ENCODE data around the gene IL18BP. TPM values are rescaled to one million over a fixed set of nuclear protein-coding genes. Genes with fewer than 3 reads are reported as not detected.
A peak's percentile ranks its signal among the peaks of the same experiment; 100 is the strongest.

The IL18BP gene
- total RNA-seq, 1 donor from 2014 or later, result 7.5 TPM

GRCh38 chr11:72009156-72009555, 10.4 kb downstream of the IL18BP start:
- Mint-ChIP-seq H3K4me1 (no peaks in the 10 kb centered on the region), H3K27ac (no peak overlapping the region)
- no peaks in the 10 kb centered on the region for H3K27me3 ChIP-seq

GRCh38 chr11:72010529-72011233, 12.0 kb downstream of the IL18BP start:
- Histone ChIP-seq H3K9me3 (ENCODE audit: low read depth) (no peaks in the 10 kb centered on the region), H2AFZ (replicated peaks) (no peak overlapping the region), H3K27ac (no peak overlapping the region), H3K36me3 (no peaks in the 10 kb centered on the region), H3K9ac (no peak overlapping the region), H3K79me2 (ENCODE audit: low read depth) (no peaks in the 10 kb centered on the region), H4K20me1 (ENCODE audit: low read depth) (peaks cover 50% of the 10 kb centered on the region), H3K27me3 (no peaks in the 10 kb centered on the region), H3K4me1 (no peaks in the 10 kb centered on the region), H3K4me2 (no peak overlapping the region), H3K4me3 (no peak overlapping the region), H3F3A (ENCODE audit: low read depth) (peaks cover 5% of the 10 kb centered on the region)
- DNase-seq (ENCODE audit: low spot score), result no peak
- TF ChIP-seq CTCF (IDR thresholded peaks at IDR 0.05) (no peak), EZH2phosphoT487 (IDR thresholded peaks at IDR 0.05) (no peak), EZH2 (IDR thresholded peaks at IDR 0.05) (no peak)
- no peak overlapping the region for H3K4me3 Mint-ChIP-seq
- H3K36me3 Mint-ChIP-seq, result peaks cover 36% of the 10 kb centered on the region
- H3K9me3 Mint-ChIP-seq, result no peaks in the 10 kb centered on the region
- no peaks in the 10 kb centered on the region for H3K4me1 Mint-ChIP-seq
- peaks cover 18% of the 10 kb centered on the region for H3K27me3 Mint-ChIP-seq (ENCODE audit: insufficient read depth, low read depth)
- no peak overlapping the region for H3K27ac Mint-ChIP-seq

More at GRCh38 chr11:72009156-72009555, 10.4 kb downstream of the IL18BP start:
- Histone ChIP-seq H3K79me2 (ENCODE audit: low read depth) (no peaks in the 10 kb centered on the region), H3K9ac (no peak overlapping the region), H3K36me3 (no peaks in the 10 kb centered on the region), H3K9me3 (ENCODE audit: low read depth) (no peaks in the 10 kb centered on the region), H3K27ac (no peak overlapping the region), H4K20me1 (ENCODE audit: low read depth) (peaks cover 47% of the 10 kb centered on the region), H3K4me1 (no peaks in the 10 kb centered on the region), H3F3A (ENCODE audit: low read depth) (peaks cover 14% of the 10 kb centered on the region), H2AFZ (replicated peaks) (no peak overlapping the region), H3K4me2 (no peak overlapping the region), H3K4me3 (no peak overlapping the region)
- Mint-ChIP-seq H3K4me3 (peak overlapping the region; percentile 3), H3K27me3 (ENCODE audit: insufficient read depth, low read depth) (peaks cover 18% of the 10 kb centered on the region), H3K36me3 (peaks cover 28% of the 10 kb centered on the region), H3K9me3 (no peaks in the 10 kb centered on the region)
- TF ChIP-seq EZH2 (IDR thresholded peaks at IDR 0.05) (no peak), CTCF (IDR thresholded peaks at IDR 0.05) (no peak), EZH2phosphoT487 (IDR thresholded peaks at IDR 0.05) (no peak)
- DNase-seq (ENCODE audit: low spot score), result no peak

- no peaks in the 10 kb centered on the region for H3K9me3 Mint-ChIP-seq
- Histone ChIP-seq H3F3A (ENCODE audit: low read depth) (peaks cover 5% of the 10 kb centered on the region), H3K79me2 (ENCODE audit: low read depth) (no peaks in the 10 kb centered on the region), H3K4me2 (no peak overlapping the region), H3K27me3 (no peaks in the 10 kb centered on the region), H4K20me1 (ENCODE audit: low read depth) (peaks cover 42% of the 10 kb centered on the region), H3K4me1 (no peaks in the 10 kb centered on the region), H3K36me3 (no peaks in the 10 kb centered on the region), H3K4me3 (no peak overlapping the region), H3K27ac (no peak overlapping the region), H2AFZ (replicated peaks) (no peak overlapping the region), H3K9ac (no peak overlapping the region), H3K9me3 (ENCODE audit: low read depth) (no peaks in the 10 kb centered on the region)
- TF ChIP-seq EZH2phosphoT487 (IDR thresholded peaks at IDR 0.05), result no peak
- no peak overlapping the region for H3K4me3 Mint-ChIP-seq
- peaks cover 15% of the 10 kb centered on the region for H3K27me3 Mint-ChIP-seq (ENCODE audit: insufficient read depth, low read depth)
- no peak for DNase-seq (ENCODE audit: low spot score)
- H3K27ac Mint-ChIP-seq, result no peak overlapping the region
- no peaks in the 10 kb centered on the region for H3K4me1 Mint-ChIP-seq
- peaks cover 39% of the 10 kb centered on the region for H3K36me3 Mint-ChIP-seq
Observed at GRCh38 chr11:72012091-72012630, 13.5 kb downstream of the IL18BP start.

Data from neural progenitor cell (in vitro differentiated cells).